ENCODE measurements around the gene SCG3.
"Not testable (repeated sequence)": the region's sequence is repeated elsewhere in the genome, so short reads cannot be mapped to it uniquely, and the experiment has no call there.

Gene SCG3

GRCh38 chr15:51681303-51681963, at the start of gene SCG3:
TSS of gene SCG3 (plus strand) at chr15:51681503. CDS start at chr15:51681756, 253 bp downstream.
- FAIRE-seq = no peak

DNA sequence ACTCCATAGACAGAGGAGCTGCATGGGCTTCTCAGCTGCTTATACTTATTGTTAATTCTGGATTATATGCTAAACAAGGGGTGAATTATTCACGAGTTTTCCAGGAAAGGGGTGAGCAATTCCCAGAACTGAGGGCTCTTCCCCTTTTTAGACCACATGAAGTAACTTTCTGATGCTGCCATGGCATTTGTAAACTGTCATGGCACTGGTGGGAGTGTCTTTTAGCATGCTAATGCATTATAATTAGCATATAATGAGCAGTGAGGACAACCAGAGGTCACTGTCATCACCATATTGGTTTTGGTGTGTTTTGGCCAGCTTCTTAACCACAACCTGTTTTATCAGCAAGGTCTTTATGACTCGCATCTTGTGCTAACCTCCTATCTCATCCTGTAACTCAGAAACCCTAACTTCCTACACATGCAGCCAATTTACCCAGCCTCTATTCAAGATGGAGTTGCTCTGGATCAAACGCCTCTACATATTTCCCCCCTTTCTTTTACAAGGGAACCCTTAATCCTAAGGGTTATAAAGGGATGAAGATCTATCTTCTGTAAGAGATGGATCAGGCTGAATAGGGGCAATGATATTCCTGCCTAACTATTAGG, 46.6 kb upstream of the SCG3 start:
- DNase-seq (ENCODE audit: insufficient read length, low spot score) (no peak), FAIRE-seq (no peak)

More at GRCh38 chr15:51681303-51681963, at the start of gene SCG3:
- peak; percentile 12 for DNase-seq (ENCODE audit: insufficient read length, low spot score)

DNA sequence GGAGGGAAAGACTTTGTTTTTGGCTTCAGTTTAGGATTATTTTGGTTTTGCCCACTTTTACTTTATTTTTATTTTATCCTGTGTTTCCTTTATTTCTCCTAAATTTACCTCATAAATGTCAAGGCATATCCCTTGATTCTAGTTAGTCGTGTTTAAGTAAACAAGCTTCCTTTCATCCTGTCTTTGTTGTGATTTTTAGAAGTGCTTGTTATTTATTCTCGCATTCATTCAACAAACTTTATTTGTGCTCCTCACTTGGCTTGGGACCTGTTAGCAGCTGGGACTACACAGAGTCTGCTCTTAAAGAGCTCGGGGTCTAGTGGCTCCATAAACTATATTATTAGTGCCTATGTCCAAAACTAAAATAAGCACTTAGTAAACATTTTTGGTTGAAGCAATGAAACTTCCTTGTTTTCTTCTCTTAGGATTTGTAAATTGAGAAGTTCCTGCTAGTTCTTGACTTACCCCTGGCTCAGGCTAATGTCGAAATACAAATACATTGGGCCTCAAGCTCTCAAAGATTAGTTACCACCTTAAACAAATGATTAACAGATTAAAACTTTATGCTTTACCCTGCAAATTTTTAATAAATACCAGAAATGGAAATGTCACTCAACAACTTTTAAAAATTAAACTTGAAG, 39.7 kb upstream of the SCG3 start:
- DNase-seq (ENCODE audit: insufficient read length, low spot score) = no peak
- FAIRE-seq = no peak

DNA sequence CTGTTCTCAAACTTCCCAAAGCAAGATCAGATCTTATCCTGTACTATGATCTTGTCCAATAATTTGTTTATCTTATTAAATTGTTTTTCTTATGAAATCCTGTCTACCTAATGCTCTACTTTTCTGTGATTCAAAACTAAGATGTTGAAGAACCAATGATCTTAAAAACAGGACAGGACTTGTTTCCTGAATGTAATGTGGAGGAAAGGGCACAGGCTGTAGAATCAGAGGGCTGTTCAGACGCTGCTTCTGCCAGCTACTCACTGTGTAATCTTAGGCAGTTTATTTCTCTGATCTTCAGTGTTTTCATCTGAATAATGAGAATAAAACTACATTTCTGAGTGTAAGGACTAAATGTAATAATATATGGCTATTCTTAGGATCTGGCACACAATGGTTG, 38.6 kb upstream of the SCG3 start:
- DNase-seq (ENCODE audit: insufficient read length, low spot score) (no peak), FAIRE-seq (no peak)

- peak; percentile 4 for FAIRE-seq
Observed at GRCh38 chr15:51647128-51647562, 34.2 kb upstream of the SCG3 start.

DNA sequence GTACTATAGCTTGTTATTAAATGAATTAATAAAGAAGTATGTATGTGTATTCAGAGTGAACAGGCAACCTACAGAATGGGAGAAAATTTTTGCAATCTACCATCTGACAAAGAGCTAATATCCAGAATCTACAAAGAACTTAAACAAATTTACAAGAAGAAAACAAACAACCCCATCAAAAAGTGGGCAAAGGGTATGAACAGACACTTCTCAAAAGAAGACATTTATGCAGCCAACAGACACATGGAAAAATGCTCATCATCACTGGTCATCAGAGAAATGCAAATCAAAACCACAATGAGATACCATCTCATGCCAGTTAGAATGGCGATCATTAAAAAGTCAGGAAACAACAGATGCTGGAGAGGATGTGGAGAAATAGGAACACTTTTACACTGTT, 33.2 kb upstream of the SCG3 start:
- DNase-seq (ENCODE audit: insufficient read length, low spot score); FAIRE-seq: not testable (repeated sequence)

More at GRCh38 chr15:51647128-51647562, 34.2 kb upstream of the SCG3 start:
- DNase-seq (ENCODE audit: insufficient read length, low spot score) = no peak

DNA sequence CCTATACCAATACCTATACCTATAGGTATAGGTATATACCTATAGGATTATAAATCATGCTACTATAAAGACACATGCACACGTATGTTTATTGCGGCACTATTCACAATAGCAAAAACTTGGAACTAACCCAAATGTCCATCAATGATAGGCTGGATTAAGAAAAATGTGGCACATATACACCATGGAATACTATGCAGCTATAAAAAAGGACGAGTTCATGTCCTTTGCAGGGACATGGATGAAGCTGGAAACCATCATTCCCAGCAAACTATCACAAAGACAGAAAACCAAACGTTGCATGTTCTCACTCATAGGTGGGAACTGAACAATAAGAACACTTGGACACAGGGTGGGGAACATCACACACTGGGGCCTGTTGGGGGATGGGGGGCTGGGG, 32.7 kb upstream of the SCG3 start:
- not testable (repeated sequence) for DNase-seq (ENCODE audit: insufficient read length, low spot score); FAIRE-seq

DNA sequence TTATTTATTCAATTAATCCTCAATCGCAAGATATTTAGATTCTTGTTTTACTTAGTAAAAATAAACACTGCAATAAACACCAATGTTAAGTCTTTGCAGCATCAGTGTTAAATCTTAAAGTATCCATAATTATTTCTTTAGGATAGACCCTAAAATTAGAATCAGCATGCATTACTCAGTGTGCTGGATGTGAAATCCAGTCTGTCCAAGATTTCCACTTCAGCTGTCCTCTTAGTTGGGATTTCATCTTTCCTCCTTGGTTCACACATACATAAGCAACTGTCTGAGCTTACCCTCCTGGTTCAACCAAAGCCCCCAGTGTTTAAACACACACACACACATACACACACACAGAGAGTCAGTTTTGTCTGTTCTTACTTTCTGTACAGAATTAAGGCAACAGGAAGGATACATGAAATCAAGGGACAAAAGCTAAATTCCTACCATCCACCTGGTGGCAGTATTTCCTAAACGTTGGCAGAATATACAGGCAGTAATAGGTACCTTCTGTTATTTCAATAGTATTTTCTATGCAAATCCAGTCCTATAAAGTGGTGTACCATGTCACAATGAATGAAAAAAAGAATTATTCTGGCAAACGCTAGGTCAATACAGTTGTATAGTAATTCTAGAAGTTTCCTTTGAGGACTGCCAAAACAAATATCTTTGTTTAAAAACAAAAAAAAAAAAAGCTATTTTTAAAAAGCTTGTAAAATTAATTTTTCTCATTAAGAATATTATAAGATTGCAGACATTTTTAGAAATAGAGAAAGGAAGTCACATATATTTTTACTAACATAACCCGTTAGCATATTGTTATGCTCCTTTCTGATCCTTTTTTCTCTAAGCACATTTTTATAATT, 31.4 kb upstream of the SCG3 start:
- peak; percentile 36 for DNase-seq (ENCODE audit: insufficient read length, low spot score)
- peak; percentile 97 for FAIRE-seq

DNA sequence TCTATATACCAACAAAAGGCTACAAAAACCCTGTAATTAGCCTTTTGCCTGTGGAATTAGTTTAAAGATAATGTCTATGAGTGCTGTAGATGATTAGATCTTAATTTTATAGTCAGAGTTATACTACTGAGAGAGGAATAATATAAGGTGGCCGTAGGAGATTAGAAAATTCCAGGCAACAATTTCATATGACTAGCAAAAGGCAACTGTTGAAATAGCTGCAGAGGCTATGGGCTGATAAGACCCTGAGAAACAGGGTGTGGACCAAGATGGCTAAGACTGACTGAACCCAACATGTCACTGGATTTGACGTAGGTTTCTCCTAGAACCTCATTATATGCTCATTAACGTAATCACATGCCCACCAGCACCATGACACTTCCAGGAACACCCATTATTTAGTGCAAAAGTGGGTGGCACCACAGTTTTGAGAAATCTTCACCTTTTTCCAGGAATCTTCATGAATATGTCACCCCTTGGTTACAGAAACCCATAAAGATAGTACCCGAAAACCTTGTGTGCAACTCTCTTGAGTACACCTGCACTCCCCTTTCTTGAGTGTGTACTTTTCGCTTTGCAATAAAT, 29.1 kb upstream of the SCG3 start:
- DNase-seq (ENCODE audit: insufficient read length, low spot score) = no peak
- FAIRE-seq = no peak

- FAIRE-seq; DNase-seq (ENCODE audit: insufficient read length, low spot score): not testable (repeated sequence)
Observed at GRCh38 chr15:51655401-51656057, 25.8 kb upstream of the SCG3 start.

GRCh38 chr15:51658664-51659063, 22.6 kb upstream of the SCG3 start:
- FAIRE-seq (peak; percentile 76), DNase-seq (ENCODE audit: insufficient read length, low spot score) (no peak)

GRCh38 chr15:51661072-51661471, 20.2 kb upstream of the SCG3 start:
- no peak for FAIRE-seq
- DNase-seq (ENCODE audit: insufficient read length, low spot score) = no peak

DNA sequence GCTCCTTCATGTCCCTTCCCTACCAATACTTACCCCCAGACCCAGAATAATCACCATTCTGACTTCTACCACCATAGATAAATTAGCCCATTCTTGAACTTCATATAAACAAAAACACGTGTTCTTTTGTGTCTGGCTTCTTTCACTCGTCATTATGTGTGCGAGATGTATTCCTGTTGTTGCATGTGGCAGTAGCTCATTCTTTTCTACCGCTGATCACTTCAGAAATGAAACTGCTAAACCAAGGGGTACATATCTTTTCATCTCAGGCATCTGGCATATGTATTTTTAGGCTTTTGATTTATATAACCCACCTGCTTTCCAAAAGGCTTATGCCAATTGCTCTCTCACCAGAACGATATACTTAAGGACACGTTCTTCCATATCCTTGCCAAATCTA, 13.8 kb upstream of the SCG3 start:
- no peak for FAIRE-seq
- DNase-seq (ENCODE audit: insufficient read length, low spot score) = no peak

DNA sequence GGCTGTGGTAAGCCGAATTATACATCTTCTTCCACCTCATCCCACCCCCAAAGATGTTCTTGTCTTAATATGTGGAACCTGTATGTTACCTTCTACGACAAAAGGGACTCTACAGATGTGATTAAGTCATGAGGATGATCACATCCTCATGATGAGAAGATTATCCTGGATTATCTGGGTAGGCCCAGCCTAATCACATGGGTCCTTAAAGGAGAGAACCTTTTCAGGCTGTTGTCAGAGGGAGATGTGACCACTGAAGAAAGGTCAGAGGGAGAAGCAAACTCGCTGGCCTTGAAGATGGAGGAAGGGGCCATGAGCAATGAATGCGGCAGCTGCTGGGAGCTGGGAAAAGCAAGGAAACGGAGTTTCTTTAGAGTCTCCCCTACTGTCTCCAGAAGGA, 12.9 kb upstream of the SCG3 start:
- DNase-seq (ENCODE audit: insufficient read length, low spot score) (no peak), FAIRE-seq (no peak)

DNA sequence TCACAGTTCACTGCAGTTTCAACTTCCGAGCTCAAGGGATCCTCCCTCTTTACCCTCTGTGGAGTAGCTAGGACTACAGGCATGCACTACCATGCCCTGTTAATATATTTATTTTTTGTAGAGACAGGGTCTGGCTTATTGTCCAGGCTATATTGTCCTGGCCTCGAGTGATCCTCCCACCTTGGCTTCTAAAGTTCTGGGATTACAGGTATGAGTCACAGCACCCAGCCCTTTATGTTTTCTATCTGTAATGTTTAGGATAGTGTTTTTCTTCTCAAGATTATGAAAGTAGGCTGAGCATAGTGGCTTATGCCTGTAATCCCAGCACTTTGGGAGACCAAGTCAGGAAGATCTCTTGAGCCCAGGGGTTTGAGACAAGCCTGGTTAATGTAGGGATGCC, 11.9 kb upstream of the SCG3 start:
- FAIRE-seq (no peak), DNase-seq (ENCODE audit: insufficient read length, low spot score) (no peak)

DNA sequence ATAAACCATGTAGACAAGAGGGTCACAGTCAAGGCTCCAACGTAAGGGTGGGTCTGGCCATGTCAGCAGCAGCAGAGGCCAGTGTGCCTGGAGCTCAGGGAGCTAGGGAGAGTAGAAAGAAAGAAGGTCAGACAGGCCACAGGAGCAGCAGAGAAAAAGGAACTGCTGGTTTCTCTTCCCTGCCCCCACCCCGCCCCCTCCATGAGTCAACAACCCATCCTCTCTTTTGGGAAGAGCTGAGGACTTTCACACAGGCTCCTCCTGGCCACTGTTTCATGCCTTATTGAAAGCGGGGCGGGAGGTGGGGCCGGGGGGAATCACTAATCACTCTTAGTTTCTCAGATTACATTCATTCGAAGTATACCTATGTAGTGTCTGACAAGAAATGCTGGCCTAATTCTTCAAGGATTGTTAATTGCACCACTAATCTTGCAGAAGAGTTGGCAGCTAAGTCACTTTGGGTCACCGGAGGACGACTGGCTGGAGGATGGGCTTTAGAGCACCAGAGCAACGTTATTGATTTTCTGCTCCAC, 9.1 kb upstream of the SCG3 start:
- no peak for DNase-seq (ENCODE audit: insufficient read length, low spot score)
- no peak for FAIRE-seq

- DNase-seq (ENCODE audit: insufficient read length, low spot score) (no peak), FAIRE-seq (no peak)
Observed at GRCh38 chr15:51672913-51673857, 8.1 kb upstream of the SCG3 start.

- FAIRE-seq (no peak), DNase-seq (ENCODE audit: insufficient read length, low spot score) (no peak)
Observed at GRCh38 chr15:51675234-51675633, 6.1 kb upstream of the SCG3 start.

- FAIRE-seq (no peak), DNase-seq (ENCODE audit: insufficient read length, low spot score) (no peak)
Observed at GRCh38 chr15:51677021-51677420, 4.3 kb upstream of the SCG3 start.
